ENCODE results near the gene STAMBPL1. TPM values are rescaled to one million over a fixed set of nuclear protein-coding genes. Genes with fewer than 3 reads are reported as not detected.

The STAMBPL1 gene
- polyA plus RNA-seq, 1 experiment, result 23.1 TPM

DNA sequence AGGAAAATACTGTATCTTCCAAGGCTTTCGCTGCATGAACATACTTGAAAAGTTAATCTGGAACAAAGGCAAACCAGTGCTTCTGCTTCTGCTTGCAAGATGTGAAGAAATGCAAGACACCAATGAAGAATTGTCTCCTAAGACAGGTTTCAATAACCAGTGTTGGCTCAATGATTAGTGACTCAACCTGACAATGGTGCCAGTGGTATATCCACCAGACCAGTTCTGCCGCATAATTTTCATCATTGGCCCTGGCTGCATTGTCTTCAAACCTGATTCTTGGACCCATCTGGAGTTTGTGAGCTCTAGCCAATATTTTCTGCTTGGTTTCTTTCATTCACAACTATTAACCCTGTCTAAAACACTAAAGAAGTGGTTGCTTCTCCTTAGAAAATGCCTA, 13.6 kb upstream of the STAMBPL1 start:
- DNase-seq (ENCODE audit: low read depth), result no peak
- Histone ChIP-seq H3K4me3 (ENCODE audit: low read depth, low read length) (no peak overlapping the region), H3K27me3 (ENCODE audit: control insufficient read depth, insufficient read depth, low read length) (peaks cover 1% of the 10 kb centered on the region), H3K36me3 (ENCODE audit: control insufficient read depth, insufficient read depth, low read length) (no peaks in the 10 kb centered on the region)
- POLR2A ChIA-PET, result no interaction called here
- TF ChIP-seq, protein P1, sequence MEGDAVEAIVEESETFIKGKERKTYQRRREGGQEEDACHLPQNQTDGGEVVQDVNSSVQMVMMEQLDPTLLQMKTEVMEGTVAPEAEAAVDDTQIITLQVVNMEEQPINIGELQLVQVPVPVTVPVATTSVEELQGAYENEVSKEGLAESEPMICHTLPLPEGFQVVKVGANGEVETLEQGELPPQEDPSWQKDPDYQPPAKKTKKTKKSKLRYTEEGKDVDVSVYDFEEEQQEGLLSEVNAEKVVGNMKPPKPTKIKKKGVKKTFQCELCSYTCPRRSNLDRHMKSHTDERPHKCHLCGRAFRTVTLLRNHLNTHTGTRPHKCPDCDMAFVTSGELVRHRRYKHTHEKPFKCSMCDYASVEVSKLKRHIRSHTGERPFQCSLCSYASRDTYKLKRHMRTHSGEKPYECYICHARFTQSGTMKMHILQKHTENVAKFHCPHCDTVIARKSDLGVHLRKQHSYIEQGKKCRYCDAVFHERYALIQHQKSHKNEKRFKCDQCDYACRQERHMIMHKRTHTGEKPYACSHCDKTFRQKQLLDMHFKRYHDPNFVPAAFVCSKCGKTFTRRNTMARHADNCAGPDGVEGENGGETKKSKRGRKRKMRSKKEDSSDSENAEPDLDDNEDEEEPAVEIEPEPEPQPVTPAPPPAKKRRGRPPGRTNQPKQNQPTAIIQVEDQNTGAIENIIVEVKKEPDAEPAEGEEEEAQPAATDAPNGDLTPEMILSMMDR (IDR thresholded peaks at IDR 0.05; ENCODE audit: insufficient read depth, low read depth, low read length), result no peak
- CTCF ChIA-PET, result no interaction called here

DNA sequence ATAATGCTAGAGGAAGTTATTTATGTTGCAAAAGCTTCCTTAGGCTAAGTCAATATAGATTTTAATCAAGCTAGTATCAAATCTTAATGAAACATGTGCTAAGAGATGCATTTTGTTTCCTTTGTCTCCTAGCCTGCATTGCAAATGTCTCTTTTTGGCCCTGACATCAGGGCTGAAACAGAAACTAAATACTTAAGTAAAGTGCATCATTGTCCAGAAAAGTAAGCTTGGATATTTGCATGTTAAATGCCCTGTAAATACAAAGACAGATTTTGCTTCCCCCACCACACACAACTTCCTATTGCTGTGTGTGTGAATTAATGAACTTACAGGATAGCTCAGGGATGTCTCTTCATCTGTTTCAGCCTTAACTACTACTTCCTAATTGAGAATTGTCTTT, 10.0 kb upstream of the STAMBPL1 start:
- ChIA-PET POLR2A (no interaction called here), CTCF (interaction anchor here (0.8 to 1.6 kb wide), 3 partner anchors 10 to 63 kb away, joined by 3 to 8 read pairs (median 7); partner anchors contain the start of gene STAMBPL1)
- Histone ChIP-seq H3K36me3 (ENCODE audit: control insufficient read depth, insufficient read depth, low read length) (no peaks in the 10 kb centered on the region), H3K27me3 (ENCODE audit: control insufficient read depth, insufficient read depth, low read length) (peaks cover 1% of the 10 kb centered on the region; the same call in 1 of the 2 replicates), H3K4me3 (ENCODE audit: low read depth, low read length) (no peak overlapping the region)
- TF ChIP-seq, protein P1 (IDR thresholded peaks at IDR 0.05; ENCODE audit: insufficient read depth, low read depth, low read length), result no peak
- no peak for DNase-seq (ENCODE audit: low read depth)

GRCh38 chr10:88873757-88874156, 6.3 kb upstream of the STAMBPL1 start:
- ChIA-PET CTCF (interaction anchor here (0.9 to 1.5 kb wide), 3 partner anchors 11 to 60 kb away, joined by 3 read pairs; no protein-coding TSS in a partner anchor), POLR2A (no interaction called here)
- H3K36me3 ChIP-seq (ENCODE audit: control insufficient read depth, insufficient read depth, low read length), result no peaks in the 10 kb centered on the region

DNA sequence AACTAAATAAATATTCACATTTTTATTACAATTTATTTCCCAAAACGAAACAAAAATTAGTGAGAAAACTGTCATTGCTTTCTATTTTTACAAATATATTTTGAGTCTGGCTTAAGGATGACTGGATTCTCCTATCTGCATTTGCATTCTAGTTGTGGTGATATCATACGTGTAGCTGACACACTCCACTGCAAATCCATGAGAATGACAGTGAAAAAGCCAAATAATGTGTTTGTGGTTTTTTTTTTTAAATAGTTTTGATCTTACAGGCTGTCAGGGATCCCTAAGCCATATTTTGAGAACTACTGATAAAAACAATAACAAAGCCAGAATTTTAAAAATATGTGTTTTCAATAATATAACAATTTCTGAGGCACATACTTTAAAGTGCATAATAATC, 5.8 kb upstream of the STAMBPL1 start:
- no peak for DNase-seq (ENCODE audit: low read depth)
- no peak overlapping the region for H3K4me3 ChIP-seq (ENCODE audit: low read depth, low read length)
- TF ChIP-seq, protein P1 (IDR thresholded peaks at IDR 0.05; ENCODE audit: insufficient read depth, low read depth, low read length), result no peak
- no peaks in the 10 kb centered on the region for H3K36me3 ChIP-seq (ENCODE audit: control insufficient read depth, insufficient read depth, low read length)
- H3K27me3 ChIP-seq (ENCODE audit: control insufficient read depth, insufficient read depth, low read length), result no peaks in the 10 kb centered on the region
- ChIA-PET CTCF (interaction anchor here (1.2 kb wide), 1 partner anchor 38 kb away, joined by 3 read pairs; no protein-coding TSS in a partner anchor), POLR2A (no interaction called here)

More at GRCh38 chr10:88873757-88874156, 6.3 kb upstream of the STAMBPL1 start:
- DNase-seq (ENCODE audit: low read depth), result no peak
- TF ChIP-seq, protein P1 (IDR thresholded peaks at IDR 0.05; ENCODE audit: insufficient read depth, low read depth, low read length), result no peak
- no peaks in the 10 kb centered on the region for H3K27me3 ChIP-seq (ENCODE audit: control insufficient read depth, insufficient read depth, low read length)
- no peak overlapping the region for H3K4me3 ChIP-seq (ENCODE audit: low read depth, low read length)

DNA sequence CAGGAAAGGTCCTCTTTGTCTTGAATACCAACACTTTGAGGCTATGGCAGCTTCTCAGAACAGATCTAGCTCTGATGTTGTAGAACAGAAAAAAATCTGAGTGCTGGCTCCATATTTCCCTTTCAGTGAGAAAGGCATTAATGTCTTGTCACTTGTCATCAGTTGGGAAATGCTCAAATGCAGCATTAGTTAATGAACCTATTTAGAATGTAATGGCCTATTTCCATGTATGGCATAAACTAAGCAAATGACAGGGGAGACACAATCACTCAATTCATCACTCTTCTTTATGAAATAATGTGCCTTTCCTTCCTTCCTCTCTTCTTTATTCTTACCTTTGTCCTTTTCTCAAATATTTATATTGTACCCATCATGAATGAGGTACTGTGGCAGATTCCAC, 5.0 kb upstream of the STAMBPL1 start:
- DNase-seq (ENCODE audit: low read depth), result no peak
- Histone ChIP-seq H3K4me3 (ENCODE audit: low read depth, low read length) (no peak overlapping the region), H3K27me3 (ENCODE audit: control insufficient read depth, insufficient read depth, low read length) (no peaks in the 10 kb centered on the region), H3K36me3 (ENCODE audit: control insufficient read depth, insufficient read depth, low read length) (no peaks in the 10 kb centered on the region)
- ChIA-PET CTCF (interaction anchor here (1.2 kb wide), 1 partner anchor 38 kb away, joined by 3 read pairs; no protein-coding TSS in a partner anchor), POLR2A (no interaction called here)
- TF ChIP-seq, protein P1 (IDR thresholded peaks at IDR 0.05; ENCODE audit: insufficient read depth, low read depth, low read length), result no peak

Data from BJ (cell line).